Measurements from ENCODE around the gene KATNBL1.

KATNBL1 gene

DNA sequence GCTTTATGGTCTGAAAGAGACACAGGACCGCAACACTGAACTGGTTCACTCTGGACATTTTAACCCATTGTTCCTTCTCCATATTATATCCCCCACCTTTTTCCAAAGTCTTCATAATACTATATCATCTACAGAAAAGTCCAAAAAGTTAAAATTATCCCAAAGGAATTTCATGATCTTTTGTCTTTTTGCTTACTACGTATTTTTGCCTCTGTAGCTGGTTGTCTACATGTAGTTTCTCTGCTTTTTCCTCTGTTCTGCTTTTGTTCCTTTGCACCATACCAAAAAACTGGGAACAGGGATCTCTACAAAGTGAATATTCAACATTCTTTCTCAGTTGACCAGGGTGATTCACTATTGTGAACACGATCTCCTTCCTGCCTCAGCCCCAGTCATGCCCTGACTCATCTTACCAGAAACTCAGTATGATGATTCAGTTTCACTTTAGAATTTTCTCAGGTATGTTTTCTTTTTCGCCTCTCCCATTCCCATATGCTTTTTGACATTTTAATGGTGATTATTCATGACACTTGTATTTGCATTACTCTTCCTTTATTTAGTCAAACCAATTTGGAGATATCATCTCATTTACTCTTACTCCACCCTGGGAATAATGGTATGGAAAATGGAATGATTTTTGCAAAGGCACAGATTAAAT is 29.4 kb upstream of the KATNBL1 start:
- no peaks in the 10 kb centered on the region for H3K9me3 Mint-ChIP-seq
- no peak for TF ChIP-seq CTCF (IDR thresholded peaks at IDR 0.05; ENCODE audit: unreplicated experiment in 3 of 3)
- H3K4me3 Mint-ChIP-seq = no peak overlapping the region
- H3K4me1 Mint-ChIP-seq = no peaks in the 10 kb centered on the region
- no peaks in the 10 kb centered on the region for H3K27me3 Mint-ChIP-seq (ENCODE audit: low read depth)
- no peak overlapping the region for H3K27ac Mint-ChIP-seq
- H3K36me3 Mint-ChIP-seq (ENCODE audit: low read depth) = peaks cover 19% of the 10 kb centered on the region

DNA sequence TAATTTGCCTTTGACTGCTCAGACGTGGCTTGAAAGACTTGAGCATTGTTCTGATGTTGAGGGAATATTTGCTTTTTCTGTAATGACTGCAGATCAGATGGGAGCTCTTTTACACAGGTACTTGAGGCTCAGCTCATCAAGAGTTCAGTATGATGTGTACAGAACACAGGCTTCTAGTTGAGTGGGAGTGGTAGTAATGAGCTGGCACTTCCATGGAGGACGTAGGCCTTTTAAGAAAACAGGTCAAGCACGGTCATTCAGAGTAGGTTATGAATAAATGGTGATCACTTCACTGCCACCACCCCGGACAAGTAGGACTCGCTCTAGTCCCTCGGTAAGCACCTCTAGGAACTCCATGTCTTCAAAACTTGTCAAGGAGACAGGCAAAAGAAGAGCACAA is 23.7 kb upstream of the KATNBL1 start:
- Mint-ChIP-seq H3K4me1 (no peaks in the 10 kb centered on the region), H3K36me3 (ENCODE audit: low read depth) (peaks cover 26% of the 10 kb centered on the region), H3K4me3 (no peak overlapping the region), H3K27ac (no peak overlapping the region), H3K9me3 (no peaks in the 10 kb centered on the region), H3K27me3 (ENCODE audit: low read depth) (no peaks in the 10 kb centered on the region)
- TF ChIP-seq CTCF (IDR thresholded peaks at IDR 0.05; ENCODE audit: unreplicated experiment in 3 of 3) = no peak

DNA sequence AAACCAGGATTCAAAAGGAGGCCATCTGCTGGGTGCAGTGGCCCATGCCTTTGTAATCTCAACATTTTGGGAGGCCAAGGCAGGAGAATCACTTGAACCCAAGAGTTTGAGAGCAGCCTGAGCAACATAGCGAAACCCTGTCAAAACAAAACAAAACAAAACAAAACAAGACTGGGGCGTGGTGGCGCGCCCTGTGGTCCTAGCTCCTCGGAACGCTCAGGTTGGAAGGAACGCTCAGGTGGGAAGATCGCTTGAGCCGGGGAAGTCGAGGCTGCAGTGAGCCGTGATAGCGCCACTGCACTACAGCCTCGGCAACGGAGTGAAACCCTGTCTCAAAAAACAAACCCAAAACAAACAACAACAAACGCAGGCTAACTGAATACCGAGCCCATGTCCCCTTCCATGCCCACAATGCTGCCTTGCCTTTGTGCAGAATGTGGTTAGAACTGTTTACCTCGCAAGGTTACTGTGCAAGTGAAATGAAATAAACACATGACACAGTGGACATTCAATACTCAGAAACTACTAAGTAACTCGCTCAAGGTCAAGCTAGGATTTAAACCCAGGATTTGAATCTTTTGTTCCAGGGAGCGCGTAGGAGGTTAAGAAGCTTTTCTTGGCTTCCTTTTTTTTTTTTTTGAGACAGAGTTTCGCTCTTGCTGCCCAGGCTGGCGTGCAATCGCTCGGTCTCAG is 14.2 kb upstream of the KATNBL1 start:
- Mint-ChIP-seq H3K9me3 (no peaks in the 10 kb centered on the region), H3K4me3 (peak overlapping the region; percentile 90 to 93 (median 93)), H3K4me1 (peaks cover 16% of the 10 kb centered on the region), H3K36me3 (ENCODE audit: low read depth) (peaks cover 21% of the 10 kb centered on the region), H3K27me3 (ENCODE audit: low read depth) (peaks cover 1% of the 10 kb centered on the region), H3K27ac (peak overlapping the region; percentile 59 to 98 (median 85))
- TF ChIP-seq CTCF (IDR thresholded peaks at IDR 0.05; ENCODE audit: unreplicated experiment in 3 of 3) = no peak

DNA sequence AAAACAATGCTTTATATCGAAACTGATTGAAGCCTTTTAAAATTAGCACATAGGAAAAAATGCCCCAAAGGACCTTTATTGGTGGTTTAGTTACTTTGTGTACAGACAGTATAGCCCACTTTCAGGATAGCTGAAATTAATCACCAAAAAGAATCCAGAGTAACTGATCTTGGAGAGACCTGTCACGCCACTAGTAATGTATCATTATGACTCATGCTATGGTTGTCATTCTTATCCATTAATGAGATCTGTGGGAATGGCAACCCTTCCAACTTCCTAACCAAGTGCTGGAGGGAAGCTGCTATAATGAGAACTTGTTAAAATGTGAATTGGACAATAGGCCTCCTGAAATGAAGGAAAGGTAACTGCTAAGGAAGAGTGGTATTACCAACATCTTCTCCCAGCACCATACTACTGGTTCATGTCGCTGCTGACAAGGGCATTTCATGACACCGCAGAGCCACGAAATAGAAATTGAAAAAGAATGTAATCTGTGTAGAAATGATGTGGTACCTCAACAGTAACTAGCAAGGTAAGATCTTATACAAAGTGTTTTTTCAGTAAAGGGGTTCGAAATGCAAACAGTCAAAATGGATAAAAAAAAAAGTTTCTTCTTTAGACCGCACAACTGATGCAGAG is 7.8 kb upstream of the KATNBL1 start:
- Mint-ChIP-seq H3K4me3 (no peak overlapping the region), H3K27me3 (ENCODE audit: low read depth) (peaks cover 4% of the 10 kb centered on the region), H3K9me3 (no peaks in the 10 kb centered on the region), H3K4me1 (no peaks in the 10 kb centered on the region), H3K27ac (no peak overlapping the region), H3K36me3 (ENCODE audit: low read depth) (no peaks in the 10 kb centered on the region)
- TF ChIP-seq CTCF (IDR thresholded peaks at IDR 0.05; ENCODE audit: unreplicated experiment in 3 of 3) = no peak

GRCh38 chr15:34216527-34217270 is 6.8 kb upstream of the KATNBL1 start:
- no peaks in the 10 kb centered on the region for H3K9me3 Mint-ChIP-seq
- no peak overlapping the region for H3K4me3 Mint-ChIP-seq
- no peaks in the 10 kb centered on the region for H3K4me1 Mint-ChIP-seq
- H3K36me3 Mint-ChIP-seq (ENCODE audit: low read depth) = no peaks in the 10 kb centered on the region
- H3K27ac Mint-ChIP-seq = no peak overlapping the region
- H3K27me3 Mint-ChIP-seq (ENCODE audit: low read depth) = peaks cover 4% of the 10 kb centered on the region
- TF ChIP-seq CTCF (IDR thresholded peaks at IDR 0.05; ENCODE audit: unreplicated experiment in 3 of 3) = no peak

Data from nephron (organoid).